ENCODE data around the gene PKLR. TPM values are rescaled to one million over a fixed set of nuclear protein-coding genes. Genes with fewer than 3 reads are reported as not detected.

Gene PKLR
- total RNA-seq, 1 donor from 2014 or later, result 0.54 TPM

DNA sequence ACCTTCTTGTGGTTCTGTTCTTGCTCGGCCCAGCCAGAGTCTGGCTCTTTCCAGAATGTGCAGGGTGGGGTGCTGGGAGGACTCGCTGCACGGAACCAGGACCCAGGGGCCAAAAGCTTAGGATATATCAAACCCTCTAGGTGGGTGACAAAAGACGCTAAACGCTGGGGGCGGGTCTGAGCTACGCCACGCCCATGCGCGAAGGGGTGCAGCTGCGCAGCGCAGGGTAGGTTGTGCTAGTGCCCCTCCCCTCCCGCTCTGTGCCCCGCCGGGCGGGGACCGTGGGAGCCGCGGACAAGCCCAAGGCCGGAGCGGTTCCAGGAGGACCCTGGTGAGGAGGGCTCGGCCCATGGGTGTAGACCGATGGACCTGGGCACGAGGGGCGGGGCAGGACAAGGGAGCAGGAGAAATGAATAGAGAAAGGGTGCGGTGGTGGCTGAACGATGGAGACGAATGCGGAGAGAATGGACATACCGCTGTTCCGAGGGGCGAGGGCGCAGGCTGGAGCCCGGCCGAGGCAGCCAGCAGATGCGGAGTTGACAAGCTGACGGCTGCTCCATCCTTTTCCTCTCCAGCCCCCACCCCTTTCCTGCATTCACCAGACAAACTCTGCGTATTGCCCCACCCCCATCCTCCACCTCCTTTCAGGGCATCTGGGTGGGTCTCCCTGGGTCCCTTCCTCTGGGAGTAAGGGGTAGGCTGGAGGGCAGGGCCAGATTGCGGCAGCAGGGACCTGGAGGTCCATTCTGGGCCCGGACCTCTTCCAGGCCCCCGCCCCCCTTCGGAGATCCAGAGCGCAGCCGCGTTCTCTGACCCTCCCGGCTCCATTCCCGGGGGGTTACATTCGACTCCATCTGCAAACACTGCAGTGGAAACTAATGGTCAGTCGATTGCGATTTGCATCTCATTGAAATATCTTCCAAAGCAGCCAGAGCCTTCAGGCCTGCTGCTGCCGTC lies 19.7 kb upstream of the PKLR start, which contains the start of gene RUSC1:
RUSC1 (plus strand) TSS at position 234 of the 957 bp plus-strand sequence. CDS start 880 bp downstream, outside the sequence.
- DNase-seq (ENCODE audit: low spot score), result peak; percentile 90
- Mint-ChIP-seq H3K27ac (peak within 1 kb of the TSS; percentile 63), H3K4me3 (peak within 1 kb of the TSS; percentile 84), H3K27me3 (ENCODE audit: insufficient read depth, low read depth) (peaks cover 4% of the 10 kb centered on the region), H3K36me3 (peaks cover 26% of the 10 kb centered on the region), H3K4me1 (peaks cover 35% of the 10 kb centered on the region), H3K9me3 (no peaks in the 10 kb centered on the region)
- Histone ChIP-seq H3K27ac (no peak within 1 kb of the TSS), H3F3A (ENCODE audit: low read depth) (peaks cover 90% of the 10 kb centered on the region), H3K4me3 (peak within 1 kb of the TSS; percentile 82), H3K36me3 (no peaks in the 10 kb centered on the region), H3K4me2 (peak within 1 kb of the TSS; percentile 87), H3K27me3 (no peaks in the 10 kb centered on the region), H3K9ac (no peak within 1 kb of the TSS), H3K4me1 (peaks cover 19% of the 10 kb centered on the region), H4K20me1 (ENCODE audit: low read depth) (peaks cover 50% of the 10 kb centered on the region), H3K79me2 (ENCODE audit: low read depth) (peaks cover 24% of the 10 kb centered on the region), H2AFZ (replicated peaks) (peak within 1 kb of the TSS; percentile 6), H3K9me3 (ENCODE audit: low read depth) (no peaks in the 10 kb centered on the region)
- TF ChIP-seq, protein P1, sequence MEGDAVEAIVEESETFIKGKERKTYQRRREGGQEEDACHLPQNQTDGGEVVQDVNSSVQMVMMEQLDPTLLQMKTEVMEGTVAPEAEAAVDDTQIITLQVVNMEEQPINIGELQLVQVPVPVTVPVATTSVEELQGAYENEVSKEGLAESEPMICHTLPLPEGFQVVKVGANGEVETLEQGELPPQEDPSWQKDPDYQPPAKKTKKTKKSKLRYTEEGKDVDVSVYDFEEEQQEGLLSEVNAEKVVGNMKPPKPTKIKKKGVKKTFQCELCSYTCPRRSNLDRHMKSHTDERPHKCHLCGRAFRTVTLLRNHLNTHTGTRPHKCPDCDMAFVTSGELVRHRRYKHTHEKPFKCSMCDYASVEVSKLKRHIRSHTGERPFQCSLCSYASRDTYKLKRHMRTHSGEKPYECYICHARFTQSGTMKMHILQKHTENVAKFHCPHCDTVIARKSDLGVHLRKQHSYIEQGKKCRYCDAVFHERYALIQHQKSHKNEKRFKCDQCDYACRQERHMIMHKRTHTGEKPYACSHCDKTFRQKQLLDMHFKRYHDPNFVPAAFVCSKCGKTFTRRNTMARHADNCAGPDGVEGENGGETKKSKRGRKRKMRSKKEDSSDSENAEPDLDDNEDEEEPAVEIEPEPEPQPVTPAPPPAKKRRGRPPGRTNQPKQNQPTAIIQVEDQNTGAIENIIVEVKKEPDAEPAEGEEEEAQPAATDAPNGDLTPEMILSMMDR (IDR thresholded peaks at IDR 0.05), result no peak
- no peak for TF ChIP-seq EZH2phosphoT487 (IDR thresholded peaks at IDR 0.05)
- no peak for TF ChIP-seq EZH2 (IDR thresholded peaks at IDR 0.05)

DNA sequence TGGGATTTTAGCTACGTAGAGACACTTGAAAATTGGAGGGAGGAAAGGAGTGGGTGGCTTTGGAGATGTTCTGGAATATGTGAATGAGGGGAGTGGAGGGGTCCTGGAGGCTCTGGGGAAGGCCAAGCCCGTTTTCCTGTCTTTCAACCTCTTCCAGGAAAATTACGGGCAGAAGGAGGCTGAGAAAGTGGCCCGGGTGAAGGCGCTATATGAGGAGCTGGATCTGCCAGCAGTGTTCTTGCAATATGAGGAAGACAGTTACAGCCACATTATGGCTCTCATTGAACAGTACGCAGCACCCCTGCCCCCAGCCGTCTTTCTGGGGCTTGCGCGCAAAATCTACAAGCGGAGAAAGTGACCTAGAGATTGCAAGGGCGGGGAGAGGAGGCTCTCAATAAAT lies 19.0 kb upstream of the PKLR start:
- H3F3A ChIP-seq (ENCODE audit: low read depth), result peaks cover 90% of the 10 kb centered on the region
- no peak overlapping the region for H3K9ac ChIP-seq
- H3K4me3 ChIP-seq, result peak overlapping the region; percentile 82
- Mint-ChIP-seq H3K4me3 (peak overlapping the region; percentile 84), H3K27ac (peak overlapping the region; percentile 0), H3K9me3 (no peaks in the 10 kb centered on the region), H3K4me1 (peaks cover 30% of the 10 kb centered on the region), H3K27me3 (ENCODE audit: insufficient read depth, low read depth) (peaks cover 3% of the 10 kb centered on the region), H3K36me3 (peaks cover 26% of the 10 kb centered on the region)
- H3K36me3 ChIP-seq, result no peaks in the 10 kb centered on the region
- peaks cover 44% of the 10 kb centered on the region for H4K20me1 ChIP-seq (ENCODE audit: low read depth)
- no peak for TF ChIP-seq EZH2phosphoT487 (IDR thresholded peaks at IDR 0.05)
- no peak for TF ChIP-seq EZH2 (IDR thresholded peaks at IDR 0.05)
- TF ChIP-seq, protein P1 (IDR thresholded peaks at IDR 0.05), result no peak
- DNase-seq (ENCODE audit: low spot score), result no peak
- peaks cover 18% of the 10 kb centered on the region for H3K79me2 ChIP-seq (ENCODE audit: low read depth)
- peaks cover 19% of the 10 kb centered on the region for H3K4me1 ChIP-seq
- H2AFZ ChIP-seq (replicated peaks), result no peak overlapping the region
- no peak overlapping the region for H3K27ac ChIP-seq
- H3K27me3 ChIP-seq, result no peaks in the 10 kb centered on the region
- H3K4me2 ChIP-seq, result peak overlapping the region; percentile 87
- H3K9me3 ChIP-seq (ENCODE audit: low read depth), result no peaks in the 10 kb centered on the region

DNA sequence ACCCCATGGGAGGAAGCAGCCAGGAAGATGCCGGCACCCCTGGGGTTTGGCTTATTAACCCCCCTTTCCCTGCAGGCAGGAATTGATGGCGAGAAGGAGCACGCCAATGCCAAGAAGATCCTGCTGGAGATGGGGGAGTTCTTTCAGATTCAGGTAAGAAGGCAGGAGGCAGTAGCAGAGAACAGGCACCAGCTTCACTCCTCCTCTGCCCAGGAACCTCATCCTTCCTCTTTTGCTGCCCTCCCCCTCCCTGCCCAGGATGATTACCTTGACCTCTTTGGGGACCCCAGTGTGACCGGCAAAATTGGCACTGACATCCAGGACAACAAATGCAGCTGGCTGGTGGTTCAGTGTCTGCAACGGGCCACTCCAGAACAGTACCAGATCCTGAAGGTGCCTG lies 18.3 kb upstream of the PKLR start:
- peaks cover 30% of the 10 kb centered on the region for H3K36me3 Mint-ChIP-seq
- H3K9ac ChIP-seq, result no peak overlapping the region
- no peak overlapping the region for H3K27ac ChIP-seq
- no peaks in the 10 kb centered on the region for H3K9me3 ChIP-seq (ENCODE audit: low read depth)
- H3F3A ChIP-seq (ENCODE audit: low read depth), result peaks cover 88% of the 10 kb centered on the region
- peak overlapping the region; percentile 51 for H3K4me3 Mint-ChIP-seq
- no peak overlapping the region for H3K27ac Mint-ChIP-seq
- H4K20me1 ChIP-seq (ENCODE audit: low read depth), result peaks cover 45% of the 10 kb centered on the region
- H3K4me3 ChIP-seq, result no peak overlapping the region
- H3K4me2 ChIP-seq, result no peak overlapping the region
- H3K4me1 ChIP-seq, result peaks cover 19% of the 10 kb centered on the region
- H3K27me3 ChIP-seq, result no peaks in the 10 kb centered on the region
- DNase-seq (ENCODE audit: low spot score), result no peak
- peaks cover 12% of the 10 kb centered on the region for H3K79me2 ChIP-seq (ENCODE audit: low read depth)
- TF ChIP-seq EZH2phosphoT487 (IDR thresholded peaks at IDR 0.05), result no peak
- TF ChIP-seq, protein P1 (IDR thresholded peaks at IDR 0.05), result no peak
- no peak for TF ChIP-seq EZH2 (IDR thresholded peaks at IDR 0.05)
- peaks cover 30% of the 10 kb centered on the region for H3K4me1 Mint-ChIP-seq
- H3K27me3 Mint-ChIP-seq (ENCODE audit: insufficient read depth, low read depth), result peaks cover 3% of the 10 kb centered on the region
- no peak overlapping the region for H2AFZ ChIP-seq (replicated peaks)
- H3K36me3 ChIP-seq, result no peaks in the 10 kb centered on the region
- H3K9me3 Mint-ChIP-seq, result no peaks in the 10 kb centered on the region

Data from neural progenitor cell (in vitro differentiated cells).